GM18519 (cell line): ENCODE measurements around the gene TRIM27.
"Not testable (repeated sequence)": the region's sequence is repeated elsewhere in the genome, so short reads cannot be mapped to it uniquely, and the experiment has no call there.

Experiments used
- ATAC-seq: cut with Tn5 transposase; IDR thresholded peaks from one replicate; pipeline ENCODE4 v1.9.1; 2021; ENCODE audit warnings: mild to moderate bottlenecking, moderate library complexity; ENCODE audit not compliant: unreplicated experiment, low FRiP score

The TRIM27 gene

GRCh38 chr6:28897369-28897745 is 26.4 kb downstream of the TRIM27 start:
- ATAC-seq, result no peak

- no peak for ATAC-seq
These were observed 27.0 kb downstream of the TRIM27 start for GRCh38 chr6:28896505-28897368.

GRCh38 chr6:28895131-28895812 is 28.5 kb downstream of the TRIM27 start:
- ATAC-seq, result peak; percentile 52

- ATAC-seq, result no peak
These were observed 30.5 kb downstream of the TRIM27 start for GRCh38 chr6:28893172-28893799.

- ATAC-seq, result no peak
These were observed 31.3 kb downstream of the TRIM27 start for GRCh38 chr6:28892525-28892924.

- ATAC-seq, result no peak
These were observed 35.8 kb downstream of the TRIM27 start for GRCh38 chr6:28887796-28888496.

- ATAC-seq, result no peak
These were observed 37.7 kb downstream of the TRIM27 start for GRCh38 chr6:28886079-28886439.

GRCh38 chr6:28884423-28885131 is 39.2 kb downstream of the TRIM27 start:
- no peak for ATAC-seq

GRCh38 chr6:28880894-28881780 is 42.6 kb downstream of the TRIM27 start:
- no peak for ATAC-seq

- no peak for ATAC-seq
These were observed 43.3 kb downstream of the TRIM27 start for GRCh38 chr6:28880519-28880893.

- ATAC-seq, result no peak
These were observed 47.1 kb downstream of the TRIM27 start for GRCh38 chr6:28876710-28877109.

- ATAC-seq, result no peak
These were observed 48.5 kb downstream of the TRIM27 start for GRCh38 chr6:28875191-28875747.

- not testable (repeated sequence) for ATAC-seq
These were observed 51.5 kb downstream of the TRIM27 start for GRCh38 chr6:28872157-28872817.

GRCh38 chr6:28871335-28872156 is 52.2 kb downstream of the TRIM27 start:
- ATAC-seq, result no peak

GRCh38 chr6:28868873-28869272 is 54.9 kb downstream of the TRIM27 start:
- ATAC-seq, result no peak

- no peak for ATAC-seq
These were observed 56.7 kb downstream of the TRIM27 start for GRCh38 chr6:28867086-28867409.

- not testable (repeated sequence) for ATAC-seq
These were observed 57.3 kb downstream of the TRIM27 start for GRCh38 chr6:28866205-28867085.
